ENCODE data around the gene IP6K3. TPM values are rescaled to one million over a fixed set of nuclear protein-coding genes. Genes with fewer than 3 reads are reported as not detected.

IP6K3 gene
- total RNA-seq, 1 donor from 2014 or later: 3.8 TPM

GRCh38 chr6:33759887-33760629 lies 13.4 kb upstream of the IP6K3 start:
- DNase-seq: no peak

- no peak for DNase-seq
These were observed 12.1 kb upstream of the IP6K3 start for GRCh38 chr6:33758815-33759216.

- DNase-seq: no peak
These were observed 11.2 kb upstream of the IP6K3 start for GRCh38 chr6:33757906-33758305.

- DNase-seq: no peak
These were observed 10.4 kb upstream of the IP6K3 start for GRCh38 chr6:33757113-33757512.

GRCh38 chr6:33756211-33756954 lies 9.7 kb upstream of the IP6K3 start:
- no peak for DNase-seq

- DNase-seq: no peak
These were observed 8.6 kb upstream of the IP6K3 start for GRCh38 chr6:33755070-33755869.

GRCh38 chr6:33754222-33754621 lies 7.5 kb upstream of the IP6K3 start:
- no peak for DNase-seq

GRCh38 chr6:33752646-33753015 lies 5.9 kb upstream of the IP6K3 start:
- DNase-seq: no peak

- no peak for DNase-seq
These were observed 5.3 kb upstream of the IP6K3 start for GRCh38 chr6:33751771-33752645.

GRCh38 chr6:33750244-33750991 lies 3.7 kb upstream of the IP6K3 start:
- DNase-seq: no peak

GRCh38 chr6:33749401-33749800 lies 2.7 kb upstream of the IP6K3 start:
- no peak for DNase-seq

- no peak for DNase-seq
These were observed 2.1 kb upstream of the IP6K3 start for GRCh38 chr6:33748841-33749240.

- DNase-seq: no peak
These were observed 1.1 kb upstream of the IP6K3 start for GRCh38 chr6:33747823-33748222.

- no peak for DNase-seq
These were observed 587 bp downstream of the IP6K3 start for GRCh38 chr6:33746036-33746600.

GRCh38 chr6:33745548-33745947 lies 1.2 kb downstream of the IP6K3 start:
- DNase-seq: no peak

- no peak for DNase-seq
These were observed 1.7 kb downstream of the IP6K3 start for GRCh38 chr6:33744895-33745546.

GRCh38 chr6:33744001-33744848 lies 2.5 kb downstream of the IP6K3 start:
- peak; percentile 65 for DNase-seq

- DNase-seq: no peak
These were observed 3.9 kb downstream of the IP6K3 start for GRCh38 chr6:33742837-33743236.

- DNase-seq: no peak
These were observed 4.6 kb downstream of the IP6K3 start for GRCh38 chr6:33742092-33742491.
